Activated T-helper 1 cell treated with Interleukin-2 at 50 U/mL for 16 hours (primary cell): Measurements from ENCODE around the gene GANC.
"Not testable (repeated sequence)": the region's sequence is repeated elsewhere in the genome, so short reads cannot be mapped to it uniquely, and the experiment has no call there.

Experiments
- DNase-seq: peaks from one replicate; pipeline ENCODE4 v3.0.0-alpha.2; 2020; ENCODE audit warnings: low read depth

Gene GANC

GRCh38 chr15:42272939-42273899 is at the start of gene GANC, which contains the start of gene TMEM87A:
Gene GANC (plus strand): TSS chr15:42273201. CDS start chr15:42274482, 1,281 bp downstream.
Gene TMEM87A (minus strand): TSS chr15:42273433. CDS start chr15:42273398, 35 bp downstream.
- peak; percentile 91 for DNase-seq

GRCh38 chr15:42226648-42227047 is 46.4 kb upstream of the GANC start:
- no peak for DNase-seq

GRCh38 chr15:42228036-42228435 is 45.0 kb upstream of the GANC start:
- DNase-seq: no peak

GRCh38 chr15:42228981-42229380 is 44.0 kb upstream of the GANC start:
- not testable (repeated sequence) for DNase-seq

- DNase-seq: no peak
Measured at GRCh38 chr15:42231088-42231487, 41.9 kb upstream of the GANC start.

- DNase-seq: no peak
Measured at GRCh38 chr15:42232606-42233005, 40.4 kb upstream of the GANC start.

GRCh38 chr15:42233107-42233506 is 39.9 kb upstream of the GANC start:
- DNase-seq: no peak

GRCh38 chr15:42239528-42240182 is 33.3 kb upstream of the GANC start:
- no peak for DNase-seq

GRCh38 chr15:42240823-42241222 is 32.2 kb upstream of the GANC start:
- DNase-seq: no peak

GRCh38 chr15:42253300-42253699 is 19.7 kb upstream of the GANC start:
- no peak for DNase-seq

- DNase-seq: no peak
Measured at GRCh38 chr15:42264795-42265194, 8.2 kb upstream of the GANC start.

- no peak for DNase-seq
Measured at GRCh38 chr15:42267286-42267685, 5.7 kb upstream of the GANC start.

GRCh38 chr15:42270551-42270950 is 2.5 kb upstream of the GANC start:
- no peak for DNase-seq

GRCh38 chr15:42270996-42271395 is 2.0 kb upstream of the GANC start:
- DNase-seq: no peak

- DNase-seq: peak; percentile 41
Measured at GRCh38 chr15:42273900-42274701, 1.1 kb downstream of the GANC start.

GRCh38 chr15:42274702-42274989 is 1.6 kb downstream of the GANC start:
- no peak for DNase-seq

- no peak for DNase-seq
Measured at GRCh38 chr15:42275780-42276391, 2.9 kb downstream of the GANC start.

- no peak for DNase-seq
Measured at GRCh38 chr15:42276762-42277161, 3.8 kb downstream of the GANC start.

- DNase-seq: no peak
Measured at GRCh38 chr15:42279234-42279723, 6.3 kb downstream of the GANC start.

GRCh38 chr15:42282344-42282743 is 9.3 kb downstream of the GANC start:
- DNase-seq: no peak

- DNase-seq: no peak
Measured at GRCh38 chr15:42282926-42283325, 9.9 kb downstream of the GANC start.

- no peak for DNase-seq
Measured at GRCh38 chr15:42283671-42284070, 10.7 kb downstream of the GANC start.
